Measurements from ENCODE around the gene TMEM229A. TPM values are rescaled to one million over a fixed set of nuclear protein-coding genes. Genes with fewer than 3 reads are reported as not detected.
A peak's percentile ranks its signal among the peaks of the same experiment; 100 is the strongest.

Gene TMEM229A
- total and polyA plus RNA-seq, 9 of the 15 experiments (the other 6 are each of a cell fraction or from before 2014, with no cell fraction given), result not detected

DNA sequence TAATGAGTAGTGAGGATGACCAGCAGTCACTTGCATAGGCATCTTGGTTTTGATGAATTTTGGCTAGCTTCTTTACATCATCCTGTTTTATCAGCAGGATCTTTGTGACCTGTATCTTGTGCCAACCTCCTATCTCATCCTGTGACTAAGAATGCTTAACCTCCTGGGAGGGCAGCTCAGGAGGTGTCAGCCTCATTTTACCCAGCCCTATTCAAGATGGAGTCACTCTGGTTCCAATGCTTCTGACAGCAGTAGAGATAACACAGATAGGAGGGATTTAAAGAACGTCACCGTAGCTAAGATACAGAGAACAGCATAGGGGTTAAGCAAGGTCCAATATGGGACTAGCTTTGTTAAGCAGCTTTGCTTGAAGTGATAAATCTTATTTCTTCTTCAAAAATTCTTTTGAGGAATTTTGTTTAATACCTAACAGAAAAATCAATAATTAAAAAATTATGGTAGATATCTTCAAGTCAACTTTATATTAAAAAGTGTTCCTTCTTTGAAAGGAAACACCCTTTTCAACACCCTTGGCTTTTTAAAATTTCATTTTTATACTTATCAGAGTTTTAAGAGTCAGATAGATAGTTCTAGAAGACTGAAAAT lies 39.9 kb downstream of the TMEM229A start (continued):
- TF ChIP-seq YY1 (IDR thresholded peaks at IDR 0.05; ENCODE audit: borderline replicate concordance in 1 of 3, control insufficient read depth in 1 of 3, extremely low read depth in 1 of 3, insufficient read depth in 3 of 3, insufficient read length in 1 of 3, insufficient replicate concordance in 2 of 3, low read depth in 1 of 3, low read length in 2 of 3) (no peak), ZNF124 (CRISPR knock-in tag; IDR thresholded peaks at IDR 0.05) (no peak), HMG20A (CRISPR knock-in tag; conservative IDR thresholded peaks at IDR 0.05) (peak; percentile 84), NCOA4 (IDR thresholded peaks at IDR 0.05; ENCODE audit: partially characterized antibody) (no peak), SPI1 (IDR thresholded peaks at IDR 0.05; ENCODE audit: borderline replicate concordance, low read depth, low read length) (no peak), ZNF133 (CRISPR knock-in tag; IDR thresholded peaks at IDR 0.05) (peak; percentile 66; the same call in 1 of the 2 replicates), GABPA (tag; conservative IDR thresholded peaks at IDR 0.05; ENCODE audit: low read depth) (peak; percentile 55), ZNF12 (CRISPR knock-in tag; IDR thresholded peaks at IDR 0.05) (no peak), KLF16 (IDR thresholded peaks at IDR 0.05) (no peak), CHD1 (IDR thresholded peaks at IDR 0.05; ENCODE audit: low read length) (no peak), HDGF (IDR thresholded peaks at IDR 0.05) (no peak)
- TF ChIP-seq, protein P1, sequence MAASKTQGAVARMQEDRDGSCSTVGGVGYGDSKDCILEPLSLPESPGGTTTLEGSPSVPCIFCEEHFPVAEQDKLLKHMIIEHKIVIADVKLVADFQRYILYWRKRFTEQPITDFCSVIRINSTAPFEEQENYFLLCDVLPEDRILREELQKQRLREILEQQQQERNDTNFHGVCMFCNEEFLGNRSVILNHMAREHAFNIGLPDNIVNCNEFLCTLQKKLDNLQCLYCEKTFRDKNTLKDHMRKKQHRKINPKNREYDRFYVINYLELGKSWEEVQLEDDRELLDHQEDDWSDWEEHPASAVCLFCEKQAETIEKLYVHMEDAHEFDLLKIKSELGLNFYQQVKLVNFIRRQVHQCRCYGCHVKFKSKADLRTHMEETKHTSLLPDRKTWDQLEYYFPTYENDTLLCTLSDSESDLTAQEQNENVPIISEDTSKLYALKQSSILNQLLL (CRISPR knock-in tag; IDR thresholded peaks at IDR 0.05; ENCODE audit: borderline replicate concordance), result no peak
- TF ChIP-seq, protein P2, sequence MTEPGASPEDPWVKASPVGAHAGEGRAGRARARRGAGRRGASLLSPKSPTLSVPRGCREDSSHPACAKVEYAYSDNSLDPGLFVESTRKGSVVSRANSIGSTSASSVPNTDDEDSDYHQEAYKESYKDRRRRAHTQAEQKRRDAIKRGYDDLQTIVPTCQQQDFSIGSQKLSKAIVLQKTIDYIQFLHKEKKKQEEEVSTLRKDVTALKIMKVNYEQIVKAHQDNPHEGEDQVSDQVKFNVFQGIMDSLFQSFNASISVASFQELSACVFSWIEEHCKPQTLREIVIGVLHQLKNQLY (CRISPR knock-in tag; conservative IDR thresholded peaks at IDR 0.05), result peak in 1 of 2 experiments; percentile 83; a peak in 1 of 4 replicates
- TF ChIP-seq, protein P3, sequence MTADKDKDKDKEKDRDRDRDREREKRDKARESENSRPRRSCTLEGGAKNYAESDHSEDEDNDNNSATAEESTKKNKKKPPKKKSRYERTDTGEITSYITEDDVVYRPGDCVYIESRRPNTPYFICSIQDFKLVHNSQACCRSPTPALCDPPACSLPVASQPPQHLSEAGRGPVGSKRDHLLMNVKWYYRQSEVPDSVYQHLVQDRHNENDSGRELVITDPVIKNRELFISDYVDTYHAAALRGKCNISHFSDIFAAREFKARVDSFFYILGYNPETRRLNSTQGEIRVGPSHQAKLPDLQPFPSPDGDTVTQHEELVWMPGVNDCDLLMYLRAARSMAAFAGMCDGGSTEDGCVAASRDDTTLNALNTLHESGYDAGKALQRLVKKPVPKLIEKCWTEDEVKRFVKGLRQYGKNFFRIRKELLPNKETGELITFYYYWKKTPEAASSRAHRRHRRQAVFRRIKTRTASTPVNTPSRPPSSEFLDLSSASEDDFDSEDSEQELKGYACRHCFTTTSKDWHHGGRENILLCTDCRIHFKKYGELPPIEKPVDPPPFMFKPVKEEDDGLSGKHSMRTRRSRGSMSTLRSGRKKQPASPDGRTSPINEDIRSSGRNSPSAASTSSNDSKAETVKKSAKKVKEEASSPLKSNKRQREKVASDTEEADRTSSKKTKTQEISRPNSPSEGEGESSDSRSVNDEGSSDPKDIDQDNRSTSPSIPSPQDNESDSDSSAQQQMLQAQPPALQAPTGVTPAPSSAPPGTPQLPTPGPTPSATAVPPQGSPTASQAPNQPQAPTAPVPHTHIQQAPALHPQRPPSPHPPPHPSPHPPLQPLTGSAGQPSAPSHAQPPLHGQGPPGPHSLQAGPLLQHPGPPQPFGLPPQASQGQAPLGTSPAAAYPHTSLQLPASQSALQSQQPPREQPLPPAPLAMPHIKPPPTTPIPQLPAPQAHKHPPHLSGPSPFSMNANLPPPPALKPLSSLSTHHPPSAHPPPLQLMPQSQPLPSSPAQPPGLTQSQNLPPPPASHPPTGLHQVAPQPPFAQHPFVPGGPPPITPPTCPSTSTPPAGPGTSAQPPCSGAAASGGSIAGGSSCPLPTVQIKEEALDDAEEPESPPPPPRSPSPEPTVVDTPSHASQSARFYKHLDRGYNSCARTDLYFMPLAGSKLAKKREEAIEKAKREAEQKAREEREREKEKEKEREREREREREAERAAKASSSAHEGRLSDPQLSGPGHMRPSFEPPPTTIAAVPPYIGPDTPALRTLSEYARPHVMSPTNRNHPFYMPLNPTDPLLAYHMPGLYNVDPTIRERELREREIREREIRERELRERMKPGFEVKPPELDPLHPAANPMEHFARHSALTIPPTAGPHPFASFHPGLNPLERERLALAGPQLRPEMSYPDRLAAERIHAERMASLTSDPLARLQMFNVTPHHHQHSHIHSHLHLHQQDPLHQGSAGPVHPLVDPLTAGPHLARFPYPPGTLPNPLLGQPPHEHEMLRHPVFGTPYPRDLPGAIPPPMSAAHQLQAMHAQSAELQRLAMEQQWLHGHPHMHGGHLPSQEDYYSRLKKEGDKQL (CRISPR knock-in tag; IDR thresholded peaks at IDR 0.05; ENCODE audit: borderline replicate concordance), result no peak
- TF ChIP-seq, protein P4, sequence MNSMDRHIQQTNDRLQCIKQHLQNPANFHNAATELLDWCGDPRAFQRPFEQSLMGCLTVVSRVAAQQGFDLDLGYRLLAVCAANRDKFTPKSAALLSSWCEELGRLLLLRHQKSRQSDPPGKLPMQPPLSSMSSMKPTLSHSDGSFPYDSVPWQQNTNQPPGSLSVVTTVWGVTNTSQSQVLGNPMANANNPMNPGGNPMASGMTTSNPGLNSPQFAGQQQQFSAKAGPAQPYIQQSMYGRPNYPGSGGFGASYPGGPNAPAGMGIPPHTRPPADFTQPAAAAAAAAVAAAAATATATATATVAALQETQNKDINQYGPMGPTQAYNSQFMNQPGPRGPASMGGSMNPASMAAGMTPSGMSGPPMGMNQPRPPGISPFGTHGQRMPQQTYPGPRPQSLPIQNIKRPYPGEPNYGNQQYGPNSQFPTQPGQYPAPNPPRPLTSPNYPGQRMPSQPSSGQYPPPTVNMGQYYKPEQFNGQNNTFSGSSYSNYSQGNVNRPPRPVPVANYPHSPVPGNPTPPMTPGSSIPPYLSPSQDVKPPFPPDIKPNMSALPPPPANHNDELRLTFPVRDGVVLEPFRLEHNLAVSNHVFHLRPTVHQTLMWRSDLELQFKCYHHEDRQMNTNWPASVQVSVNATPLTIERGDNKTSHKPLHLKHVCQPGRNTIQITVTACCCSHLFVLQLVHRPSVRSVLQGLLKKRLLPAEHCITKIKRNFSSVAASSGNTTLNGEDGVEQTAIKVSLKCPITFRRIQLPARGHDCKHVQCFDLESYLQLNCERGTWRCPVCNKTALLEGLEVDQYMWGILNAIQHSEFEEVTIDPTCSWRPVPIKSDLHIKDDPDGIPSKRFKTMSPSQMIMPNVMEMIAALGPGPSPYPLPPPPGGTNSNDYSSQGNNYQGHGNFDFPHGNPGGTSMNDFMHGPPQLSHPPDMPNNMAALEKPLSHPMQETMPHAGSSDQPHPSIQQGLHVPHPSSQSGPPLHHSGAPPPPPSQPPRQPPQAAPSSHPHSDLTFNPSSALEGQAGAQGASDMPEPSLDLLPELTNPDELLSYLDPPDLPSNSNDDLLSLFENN (IDR thresholded peaks at IDR 0.05; ENCODE audit: low read depth in 2 of 2, low read length in 2 of 2), result no peak
